Left colon (tissue), 2 donors: ENCODE data around the gene EPB41L4A. TPM values are rescaled to one million over a fixed set of nuclear protein-coding genes. Genes with fewer than 3 reads are reported as not detected.
"Not testable (repeated sequence)": the region's sequence is repeated elsewhere in the genome, so short reads cannot be mapped to it uniquely, and the experiment has no call there.

Source experiments
- ATAC-seq: fragments of 200-7000 bp; cut with Tn5 transposase; one replicate; pipeline ENCODE4 v1.9.1; 2020; ENCODE audit warnings: mild to moderate bottlenecking, moderate library complexity
- DNase-seq, 2 donors: peaks; one replicate each; pipeline ENCODE4 v3.0.0-alpha.2; 2020
- intact Hi-C, 2 donors: fragments of 100-400 bp; cut with DNase I in 1 of 2; cut with micrococcal nuclease in 1 of 2; formaldehyde crosslinking; loops; one replicate each; pipeline versions ENCODE4 v1.11.2 to v1.14.0; 2022; cut with DNase I, micrococcal nuclease
- total RNA-seq, 2 donors: library from RNA; stranded (reverse); fragmentation: NEBNext Ultra II Directional; extraction: Animal tissue kit (Norgen Biotek cat#: 25700); gene quantifications; one replicate each; pipeline ENCODE4 v1.2.1, GENCODE V29; 2021
- donor health status: DM: no; HTN: no; CAD: no.
- donor health status: DM: yes; HTN: yes; CAD: no.

The EPB41L4A gene
- total RNA-seq, 2 donors from 2014 or later = 10.2 to 34.0 TPM

- DNase-seq (no peak), ATAC-seq (no peak)
- intact Hi-C loops = no loop called here
These were observed 51.7 kb downstream of the EPB41L4A start for GRCh38 chr5:112367400-112367799.

- intact Hi-C loops = no loop called here
- ATAC-seq (no peak), DNase-seq (no peak)
These were observed 52.1 kb downstream of the EPB41L4A start for GRCh38 chr5:112366987-112367386.

GRCh38 chr5:112360740-112361139, 58.3 kb downstream of the EPB41L4A start:
- DNase-seq, intact Hi-C loops, ATAC-seq: not testable (repeated sequence)

DNA sequence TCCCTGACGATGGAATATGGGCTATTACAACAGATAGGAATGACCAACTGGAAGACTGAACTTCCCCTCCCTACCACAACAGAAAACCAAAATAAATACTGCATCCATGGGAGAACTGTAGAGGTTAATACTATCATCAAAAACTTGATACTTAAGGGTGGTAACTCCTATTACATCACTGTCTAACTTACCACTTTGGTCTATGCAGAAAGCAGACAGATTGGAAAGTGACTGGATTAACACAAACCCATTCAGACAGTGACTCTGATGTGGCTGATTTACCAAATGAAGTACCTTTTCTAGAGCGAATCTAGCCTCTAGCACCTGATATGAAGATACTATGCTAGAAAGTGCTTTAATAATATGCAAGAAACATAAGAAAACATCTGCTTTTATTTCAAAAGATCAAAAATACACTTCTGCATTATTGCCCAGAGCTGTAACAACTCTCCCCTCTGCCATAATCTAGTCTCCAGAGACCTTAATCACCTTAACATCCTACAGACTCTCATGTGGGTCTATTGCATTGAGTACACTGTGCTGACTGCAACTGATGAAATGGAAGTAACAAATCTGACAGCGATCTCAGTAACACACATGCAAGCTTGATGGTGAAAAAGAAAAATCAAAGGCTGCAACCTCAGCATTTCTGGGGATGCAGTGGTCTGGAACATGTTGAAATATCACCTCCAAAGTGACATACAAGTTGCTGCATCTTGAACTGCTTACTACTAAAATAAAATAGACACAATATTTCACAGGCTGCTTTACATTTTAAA, 62.7 kb downstream of the EPB41L4A start:
- ATAC-seq (no peak), DNase-seq (no peak)

GRCh38 chr5:112355058-112355685, 63.9 kb downstream of the EPB41L4A start:
- DNase-seq = no peak
- ATAC-seq = no peak
- intact Hi-C loops = no loop called here

More for the DNA sequence above, 62.7 kb downstream of the EPB41L4A start:
- intact Hi-C loops = no loop called here

DNA sequence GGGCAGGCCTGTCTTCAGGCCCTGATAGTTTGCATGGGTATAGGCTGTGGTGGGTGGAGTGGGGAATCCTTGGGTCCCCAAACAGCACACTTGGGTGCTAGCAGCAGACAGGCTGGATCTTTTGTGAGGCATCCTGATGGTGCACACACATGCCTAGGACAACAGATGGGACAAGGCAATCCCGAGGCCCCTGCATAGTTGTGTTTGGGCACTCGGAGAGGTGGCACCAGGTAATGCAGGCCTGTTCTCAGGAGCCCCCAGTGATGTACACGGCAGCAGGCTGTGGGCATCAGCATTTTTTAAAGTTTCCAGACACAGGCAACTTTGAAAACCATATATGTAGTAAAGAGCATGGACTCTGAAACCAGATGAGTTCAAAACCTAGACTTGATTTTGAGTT, 65.4 kb downstream of the EPB41L4A start:
- DNase-seq (no peak), ATAC-seq (no peak)
- intact Hi-C loops = no loop called here

- intact Hi-C loops = no loop called here
- ATAC-seq = no peak
These were observed 67.9 kb downstream of the EPB41L4A start for GRCh38 chr5:112351225-112351624.

DNA sequence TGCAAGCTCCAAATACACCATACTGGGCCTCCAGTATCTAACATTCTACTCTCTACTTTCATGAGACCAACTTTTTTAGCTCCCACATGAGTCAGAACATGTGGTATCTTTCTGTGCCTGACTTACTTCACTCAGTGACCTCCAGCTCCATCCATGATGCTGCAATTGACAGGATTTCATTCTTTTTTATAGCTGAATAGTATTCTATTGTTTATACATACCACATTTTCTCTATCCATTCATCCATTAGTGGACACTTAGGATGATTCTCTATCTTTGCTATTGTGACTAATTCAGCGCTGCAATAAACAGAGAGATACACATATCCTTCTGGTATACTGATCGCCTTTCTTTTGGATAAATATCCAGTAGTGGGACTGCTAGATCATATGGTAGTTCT, 68.5 kb downstream of the EPB41L4A start:
- ATAC-seq (no peak), DNase-seq (no peak)
- intact Hi-C loops = no loop called here

More at GRCh38 chr5:112351225-112351624, 67.9 kb downstream of the EPB41L4A start:
- DNase-seq = no peak

- DNase-seq (no peak), ATAC-seq (no peak)
- intact Hi-C loops = no loop called here
These were observed 69.7 kb downstream of the EPB41L4A start for GRCh38 chr5:112349371-112349770.

DNA sequence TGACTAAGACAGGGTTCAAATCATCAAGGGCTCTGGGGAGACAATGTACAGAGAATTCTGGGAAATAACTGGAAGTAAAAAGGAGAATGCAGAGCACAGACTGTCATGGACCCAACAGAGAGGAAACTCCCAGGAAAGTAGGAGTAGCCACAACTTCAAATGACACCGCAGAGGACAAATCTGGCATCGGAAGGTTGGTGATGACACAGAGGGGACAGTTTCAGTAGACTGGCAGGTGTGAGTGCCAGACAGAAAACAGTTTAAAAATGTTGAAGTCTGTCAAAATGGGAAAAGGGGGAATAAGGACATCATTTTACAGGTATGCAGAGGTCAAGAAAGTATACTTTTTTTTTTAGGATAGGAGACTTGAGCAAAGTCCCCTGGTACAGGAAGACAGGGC, 70.2 kb downstream of the EPB41L4A start:
- ATAC-seq = no peak
- intact Hi-C loops = no loop called here
- DNase-seq = no peak

DNA sequence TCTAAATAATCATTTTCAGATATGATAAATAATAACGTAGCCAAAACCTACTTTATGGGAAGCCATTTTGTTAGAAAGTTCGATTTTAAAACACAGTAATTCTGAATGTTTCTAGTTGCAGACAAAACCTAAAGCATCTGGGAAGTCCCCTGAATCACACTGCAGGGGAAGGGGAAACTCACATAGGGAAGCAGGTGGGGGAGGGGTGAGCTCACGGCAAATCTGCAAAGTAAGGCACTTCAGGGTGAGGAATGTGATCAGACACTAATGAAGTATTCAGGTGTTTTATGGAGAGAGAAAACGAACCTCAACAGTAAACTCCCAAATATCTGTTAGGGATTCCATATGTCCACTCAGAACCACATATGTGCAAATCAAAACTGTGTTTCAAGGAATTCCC, 70.7 kb downstream of the EPB41L4A start:
- ATAC-seq (no peak), DNase-seq (no peak)

DNA sequence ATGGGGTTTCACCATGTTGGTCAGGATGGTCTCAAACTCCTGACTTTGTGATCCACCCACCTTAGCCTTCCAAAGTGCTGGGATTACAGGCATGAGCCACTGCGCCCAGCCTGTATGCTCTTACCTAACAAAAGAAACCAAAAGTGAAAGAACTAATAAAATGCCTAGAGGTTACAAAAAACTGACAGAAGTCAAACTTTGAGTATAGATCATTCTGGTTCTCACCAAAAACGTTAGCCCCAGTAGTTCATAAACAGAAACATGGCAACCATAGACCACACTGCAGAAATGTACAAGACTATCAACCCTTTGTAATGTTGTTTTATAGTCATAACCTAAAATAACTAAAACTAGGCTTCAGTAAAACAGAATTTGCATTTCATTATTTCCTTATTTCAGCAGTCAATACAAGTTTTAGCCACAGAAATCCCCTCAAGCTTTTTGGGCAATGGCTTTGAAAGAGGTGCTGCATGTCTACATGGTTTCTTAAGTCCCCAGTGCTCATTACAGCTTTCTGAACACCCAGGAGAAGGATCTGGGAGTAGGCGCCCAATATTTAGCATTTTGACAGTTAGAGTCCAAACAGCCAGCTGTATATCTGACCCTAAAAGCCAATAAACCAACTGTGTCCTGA, 72.5 kb downstream of the EPB41L4A start:
- no peak for ATAC-seq
- intact Hi-C loops = no loop called here

More for the DNA sequence above, 70.7 kb downstream of the EPB41L4A start:
- intact Hi-C loops = no loop called here

DNA sequence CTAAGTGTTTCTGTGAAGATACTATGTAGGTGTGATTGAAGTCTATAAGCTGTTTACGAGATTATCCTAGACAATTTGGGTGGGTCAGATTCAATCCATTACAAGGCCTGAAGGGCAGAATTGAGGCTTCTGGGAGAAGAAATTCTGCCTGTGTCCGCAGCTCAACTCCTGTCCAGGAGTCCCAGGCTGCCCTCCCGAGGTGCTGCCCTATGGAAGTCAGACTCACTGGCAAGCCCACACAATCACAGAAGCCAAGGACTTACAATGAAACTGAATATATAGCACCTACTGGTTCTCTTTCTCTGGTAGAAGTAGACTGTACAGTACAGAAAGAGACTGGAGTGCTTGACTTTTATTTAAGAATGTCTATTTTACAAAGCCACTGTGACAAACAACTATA, 74.5 kb downstream of the EPB41L4A start:
- no peak for ATAC-seq
- intact Hi-C loops = no loop called here
- no peak for DNase-seq

More for the DNA sequence above, 72.5 kb downstream of the EPB41L4A start:
- no peak for DNase-seq

DNA sequence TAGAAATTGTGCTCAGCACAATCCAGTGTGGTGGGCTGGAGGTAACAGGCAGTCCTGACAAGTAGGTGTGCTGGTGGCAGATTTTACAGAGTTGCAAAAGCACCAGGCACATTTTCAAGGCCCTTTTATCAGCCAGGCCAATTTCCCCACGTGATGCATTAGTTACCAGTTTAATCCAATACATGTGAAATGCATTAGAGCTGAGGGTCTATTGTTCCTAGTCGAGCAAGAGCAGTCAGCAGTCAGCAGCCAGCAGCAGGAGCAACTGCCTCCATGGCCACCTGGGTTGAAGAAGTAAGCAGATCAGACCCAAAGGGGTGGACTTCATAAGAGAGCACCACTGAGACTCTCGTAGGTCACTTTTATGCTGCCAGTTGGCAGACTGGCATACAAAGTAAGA, 76.7 kb downstream of the EPB41L4A start:
- no peak for DNase-seq
- no peak for ATAC-seq
- intact Hi-C loops = no loop called here

- intact Hi-C loops = no loop called here
- DNase-seq (no peak), ATAC-seq (no peak)
These were observed 79.3 kb downstream of the EPB41L4A start for GRCh38 chr5:112339761-112340160.

DNA sequence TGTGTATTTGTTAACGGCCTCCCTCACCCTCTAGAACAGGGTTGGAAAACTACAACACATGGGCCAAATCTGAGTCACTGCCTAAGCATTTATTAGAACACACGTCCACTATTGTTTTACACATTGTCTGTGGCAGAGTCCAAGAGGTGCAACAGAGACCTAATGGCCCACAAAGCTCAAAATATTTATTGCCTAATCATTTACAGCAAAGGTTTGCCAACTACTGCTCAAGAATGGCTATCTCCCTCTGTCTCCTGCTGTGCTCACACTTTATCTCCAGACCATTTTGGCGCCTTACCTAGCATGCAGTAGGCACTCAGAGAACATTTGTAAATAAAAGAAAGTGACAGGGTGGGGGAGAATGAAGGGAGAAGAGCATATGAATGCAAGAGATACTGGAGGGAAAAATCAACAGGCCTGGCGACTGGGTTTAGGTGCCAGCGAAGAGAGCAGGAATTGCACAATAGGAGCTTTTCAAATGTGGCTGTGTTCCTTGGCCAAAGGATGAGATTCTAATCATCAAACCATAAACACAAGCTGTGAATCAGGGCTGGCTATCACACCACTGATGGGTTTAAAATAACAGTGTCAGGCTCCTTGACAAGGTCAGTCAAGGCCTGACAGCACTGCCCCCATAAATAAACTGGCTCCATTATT, 80.3 kb downstream of the EPB41L4A start:
- ATAC-seq (no peak), DNase-seq (no peak)
- intact Hi-C loops = no loop called here

DNA sequence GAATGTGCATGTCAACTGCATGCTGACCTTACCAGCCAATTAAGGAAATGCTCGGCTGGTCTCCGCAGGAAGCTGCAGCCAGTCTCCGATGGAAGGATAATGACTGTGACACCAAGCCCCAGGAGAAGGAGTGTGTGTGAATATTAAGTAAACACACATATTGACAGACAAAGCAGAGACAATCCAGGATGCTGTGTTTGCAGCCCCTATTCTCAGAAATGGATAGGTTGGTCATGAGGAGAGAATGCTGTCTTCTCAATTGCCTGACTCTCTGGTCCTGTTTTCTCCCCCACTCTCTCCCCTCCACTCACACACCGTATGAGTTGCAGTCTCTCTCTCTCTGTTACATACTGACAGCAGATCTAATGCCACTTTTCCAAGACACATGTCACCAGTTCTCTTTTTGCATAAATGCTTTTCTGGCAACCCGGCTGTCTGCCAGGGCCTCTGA, 85.7 kb downstream of the EPB41L4A start:
- ATAC-seq (no peak), DNase-seq (no peak)
- intact Hi-C loops = no loop called here

- intact Hi-C loops = no loop called here
- DNase-seq (no peak), ATAC-seq (no peak)
These were observed 87.2 kb downstream of the EPB41L4A start for GRCh38 chr5:112331892-112332291.

- ATAC-seq (no peak), DNase-seq (no peak)
- intact Hi-C loops = no loop called here
These were observed 89.5 kb downstream of the EPB41L4A start for GRCh38 chr5:112329419-112330090.
